ENCODE results near the gene RCN1. TPM values are rescaled to one million over a fixed set of nuclear protein-coding genes. Genes with fewer than 3 reads are reported as not detected.
"Not testable (repeated sequence)": the region's sequence is repeated elsewhere in the genome, so short reads cannot be mapped to it uniquely, and the experiment has no call there.

The RCN1 gene
- total RNA-seq, 4 donors from 2014 or later, result 52.0 to 101 (median 75.7) TPM

- Histone ChIP-seq H3K4me3 (replicated peaks in 1 of 3) (no peak overlapping the region), H3K4me1 (no peaks in the 10 kb centered on the region), H3K27me3 (no peaks in the 10 kb centered on the region), H3K27ac (no peak overlapping the region), H3K9me3 (no peaks in the 10 kb centered on the region), H3K36me3 (peaks cover 0 to 38% of the 10 kb centered on the region in 2 donors)
- DNase-seq, result no peak
- TF ChIP-seq POLR2A (IDR thresholded peaks at IDR 0.05), result no peak
- TF ChIP-seq, protein P1, sequence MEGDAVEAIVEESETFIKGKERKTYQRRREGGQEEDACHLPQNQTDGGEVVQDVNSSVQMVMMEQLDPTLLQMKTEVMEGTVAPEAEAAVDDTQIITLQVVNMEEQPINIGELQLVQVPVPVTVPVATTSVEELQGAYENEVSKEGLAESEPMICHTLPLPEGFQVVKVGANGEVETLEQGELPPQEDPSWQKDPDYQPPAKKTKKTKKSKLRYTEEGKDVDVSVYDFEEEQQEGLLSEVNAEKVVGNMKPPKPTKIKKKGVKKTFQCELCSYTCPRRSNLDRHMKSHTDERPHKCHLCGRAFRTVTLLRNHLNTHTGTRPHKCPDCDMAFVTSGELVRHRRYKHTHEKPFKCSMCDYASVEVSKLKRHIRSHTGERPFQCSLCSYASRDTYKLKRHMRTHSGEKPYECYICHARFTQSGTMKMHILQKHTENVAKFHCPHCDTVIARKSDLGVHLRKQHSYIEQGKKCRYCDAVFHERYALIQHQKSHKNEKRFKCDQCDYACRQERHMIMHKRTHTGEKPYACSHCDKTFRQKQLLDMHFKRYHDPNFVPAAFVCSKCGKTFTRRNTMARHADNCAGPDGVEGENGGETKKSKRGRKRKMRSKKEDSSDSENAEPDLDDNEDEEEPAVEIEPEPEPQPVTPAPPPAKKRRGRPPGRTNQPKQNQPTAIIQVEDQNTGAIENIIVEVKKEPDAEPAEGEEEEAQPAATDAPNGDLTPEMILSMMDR (IDR thresholded peaks at IDR 0.05), result no peak
- intact Hi-C loops (cut with DNase I), result no loop called here
- WGBS, 2 donors, result 93 to 96% methylated on average over 8 of the region's 8 CpGs
Measured at GRCh38 chr11:32098142-32098903, 7.4 kb downstream of the RCN1 start.

- Histone ChIP-seq H3K36me3 (peaks cover 5 to 41% of the 10 kb centered on the region in 2 donors), H3K27me3 (no peaks in the 10 kb centered on the region), H3K9me3 (no peaks in the 10 kb centered on the region), H3K4me3 (replicated peaks in 1 of 3) (no peak overlapping the region), H3K27ac (no peak overlapping the region), H3K4me1 (no peaks in the 10 kb centered on the region)
- DNase-seq, result no peak
- intact Hi-C loops (cut with DNase I), result no loop called here
- WGBS, 2 donors, result 95% methylated on average over 4 of the region's 4 CpGs
- no peak for TF ChIP-seq POLR2A (IDR thresholded peaks at IDR 0.05)
- TF ChIP-seq, protein P1 (IDR thresholded peaks at IDR 0.05), result no peak
Measured at GRCh38 chr11:32099516-32099915, 8.6 kb downstream of the RCN1 start.

DNA sequence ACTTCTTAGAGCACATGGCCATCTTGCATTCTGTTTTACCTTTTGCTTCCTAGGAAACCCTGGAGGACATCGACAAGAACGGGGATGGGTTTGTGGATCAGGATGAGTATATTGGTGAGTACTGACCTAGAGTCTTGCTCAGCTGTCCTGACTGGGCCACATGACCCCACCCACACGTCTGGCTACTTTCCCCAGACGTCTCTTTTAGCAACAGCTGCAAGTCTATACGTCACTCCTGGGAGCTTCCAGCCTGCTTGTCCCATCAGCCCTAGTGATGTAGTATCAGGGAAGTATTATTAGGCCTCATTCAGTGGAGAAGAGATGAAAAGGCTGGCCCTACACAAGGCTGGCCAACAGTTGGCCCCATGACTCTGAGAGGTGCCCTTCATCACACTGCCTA lies 9.6 kb downstream of the RCN1 start:
- Histone ChIP-seq H3K27me3 (no peaks in the 10 kb centered on the region), H3K4me1 (no peaks in the 10 kb centered on the region), H3K9me3 (no peaks in the 10 kb centered on the region), H3K4me3 (replicated peaks in 1 of 3) (no peak overlapping the region), H3K36me3 (peaks cover 5 to 41% of the 10 kb centered on the region in 2 donors), H3K27ac (no peak overlapping the region)
- no peak for TF ChIP-seq POLR2A (IDR thresholded peaks at IDR 0.05)
- TF ChIP-seq, protein P1 (IDR thresholded peaks at IDR 0.05), result no peak
- no peak for DNase-seq
- intact Hi-C loops (cut with DNase I), result no loop called here
- WGBS, 2 donors, result 64 to 73% methylated on average over 5 of the region's 5 CpGs

DNA sequence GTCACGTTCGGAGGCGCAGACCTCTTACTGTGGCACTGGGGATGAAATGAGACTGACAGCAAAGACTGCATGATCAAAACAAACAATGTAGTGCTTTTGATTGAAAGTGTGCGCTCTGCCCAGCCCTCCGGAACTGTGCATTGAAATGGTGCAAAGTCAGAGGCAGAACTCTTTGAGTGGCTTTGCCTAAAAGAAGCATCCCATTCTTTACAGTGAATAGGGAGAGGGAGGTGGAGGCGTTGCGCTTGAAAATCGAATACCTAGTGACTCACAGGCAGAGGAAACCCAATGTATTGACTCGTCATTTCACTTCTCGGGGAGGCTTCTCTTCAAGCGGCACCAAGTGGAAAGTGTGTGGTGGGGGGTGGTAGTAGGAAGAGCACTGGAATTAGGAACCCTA lies 10.9 kb downstream of the RCN1 start:
- H3K4me1 ChIP-seq, result no peaks in the 10 kb centered on the region
- no peak for TF ChIP-seq POLR2A (IDR thresholded peaks at IDR 0.05)
- TF ChIP-seq, protein P1 (IDR thresholded peaks at IDR 0.05), result no peak
- H3K9me3 ChIP-seq, result no peaks in the 10 kb centered on the region
- no peak overlapping the region for H3K4me3 ChIP-seq (replicated peaks in 1 of 3)
- intact Hi-C loops (cut with DNase I), result no loop called here
- DNase-seq, result no peak
- no peak overlapping the region for H3K27ac ChIP-seq
- WGBS, 2 donors, result 92 to 95% methylated on average over 11 of the region's 11 CpGs
- H3K27me3 ChIP-seq, result no peaks in the 10 kb centered on the region
- H3K36me3 ChIP-seq, result peaks cover 5 to 41% of the 10 kb centered on the region in 2 donors

DNA sequence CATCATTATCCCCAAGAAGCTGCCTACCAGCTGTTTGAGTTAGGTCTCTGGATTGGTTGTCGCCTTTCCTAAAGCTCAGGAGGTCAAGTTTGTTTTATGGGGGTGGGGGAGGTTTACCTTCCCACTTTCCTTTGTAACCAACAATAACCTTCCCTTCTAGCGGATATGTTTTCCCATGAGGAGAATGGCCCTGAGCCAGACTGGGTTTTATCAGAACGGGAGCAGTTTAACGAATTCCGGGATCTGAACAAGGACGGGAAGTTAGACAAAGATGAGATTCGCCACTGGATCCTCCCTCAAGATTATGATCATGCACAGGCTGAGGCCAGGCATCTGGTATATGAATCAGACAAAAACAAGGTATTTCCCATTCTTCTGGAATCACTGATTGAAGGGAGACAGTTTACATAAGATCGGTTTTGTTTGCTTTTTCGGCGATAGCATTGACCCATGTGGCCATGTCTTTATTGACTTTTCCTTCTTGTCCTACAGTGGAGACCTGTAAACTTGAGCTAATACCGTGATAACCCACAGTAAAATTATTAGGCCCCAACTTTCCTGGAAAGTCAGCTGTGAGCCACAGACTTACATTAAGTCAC lies 12.3 kb downstream of the RCN1 start:
- 77 to 83% methylated on average over 11 of the region's 11 CpGs for WGBS, 2 donors

More for the DNA sequence above, 12.3 kb downstream of the RCN1 start:
- H3K27ac ChIP-seq; H3K4me1 ChIP-seq; intact Hi-C loops (cut with DNase I); DNase-seq; H3K27me3 ChIP-seq; H3K4me3 ChIP-seq (replicated peaks in 1 of 3); H3K9me3 ChIP-seq: not testable (repeated sequence)
- H3K36me3 ChIP-seq, result peaks cover 5 to 41% of the 10 kb centered on the region in 2 donors

Data from thyroid gland (tissue), 4 donors.